H1 (cell line): ENCODE measurements around the gene ANKH. TPM values are rescaled to one million over a fixed set of nuclear protein-coding genes. Genes with fewer than 3 reads are reported as not detected.

ENCODE experiments used
- BACH1 ChIP-seq: IDR thresholded peaks from 2 replicates; pipeline ENCODE4 v1.6.1; 2012; ENCODE audit warnings: low read length, improper control_type of control experiment
- EZH2 ChIP-seq: fragments of 200-600 bp; sonication (generic); IDR thresholded peaks from 2 replicates; pipeline ENCODE4 v1.7.1; 2012; ENCODE audit warnings: low read depth, mild to moderate bottlenecking, moderate library complexity, low read length, inconsistent platforms; ENCODE audit not compliant: severe bottlenecking
- HDAC2 ChIP-seq, 2 experiments: fragments of 300-600 bp in 1 of 2; sonication (generic) in 1 of 2; IDR thresholded peaks; 2 replicates each; pipeline ENCODE4 v1.6.1; 2011 to 2012; ENCODE audit warnings: low read depth in 2 of 2, low read length in 2 of 2, mild to moderate bottlenecking in 2 of 2, moderate library complexity in 2 of 2, borderline replicate concordance in 1 of 2, inconsistent platforms in 1 of 2
- KDM1A ChIP-seq: fragments of 200-600, 300-600 bp; sonication (generic); IDR thresholded peaks from 2 replicates; pipeline ENCODE4 v1.7.1; 2016; ENCODE audit warnings: mild to moderate bottlenecking, low read length, borderline replicate concordance
- RFX5 ChIP-seq: IDR thresholded peaks from 2 replicates; pipeline ENCODE4 v1.6.1; 2011; ENCODE audit warnings: low read depth, low read length, improper control_type of control experiment, borderline replicate concordance
- SAP30 ChIP-seq: fragments of 300-600 bp; sonication (generic); IDR thresholded peaks from 2 replicates; pipeline ENCODE4 v1.7.1; 2012; ENCODE audit warnings: low read length, moderate library complexity, mild to moderate bottlenecking, inconsistent platforms; ENCODE audit not compliant: insufficient read depth, insufficient replicate concordance
- polyA plus RNA-seq, 7 experiments: library from polyadenylated mRNA; depleted of rRNA in 3 of 7; stranded (reverse) in 5 of 7; unstranded in 2 of 7; fragments of >200 nt in 5 of 7; fragments of 200-250 nt in 2 of 7; gene quantifications; 1 replicate in 5 of 7; 2 replicates in 1 of 7; 4 replicates in 1 of 7; pipeline versions ENCODE4 v1.2.1 to v1.2.3, GENCODE V29; 2011 to 2013; ENCODE audit warnings: missing spikeins in 2 of 7, mixed read lengths in 2 of 7
- total RNA-seq: library from RNA; stranded (reverse); fragmentation: NEBNext Ultra II Directional; extraction: Animal tissue kit (Norgen Biotek cat#: 25700); gene quantifications from 2 replicates; pipeline ENCODE4 v1.2.1, GENCODE V29; 2021
- TF ChIP-seq, protein P1 (sequence below): IDR thresholded peaks from 2 replicates; pipeline ENCODE4 v1.6.1; 2012; ENCODE audit warnings: low read length, inconsistent platforms

Gene ANKH
- total and polyA plus RNA-seq, 2 of the 8 experiments (the other 6 are each of a cell fraction or from before 2014, with no cell fraction given): 5.3 to 13.0 TPM

DNA sequence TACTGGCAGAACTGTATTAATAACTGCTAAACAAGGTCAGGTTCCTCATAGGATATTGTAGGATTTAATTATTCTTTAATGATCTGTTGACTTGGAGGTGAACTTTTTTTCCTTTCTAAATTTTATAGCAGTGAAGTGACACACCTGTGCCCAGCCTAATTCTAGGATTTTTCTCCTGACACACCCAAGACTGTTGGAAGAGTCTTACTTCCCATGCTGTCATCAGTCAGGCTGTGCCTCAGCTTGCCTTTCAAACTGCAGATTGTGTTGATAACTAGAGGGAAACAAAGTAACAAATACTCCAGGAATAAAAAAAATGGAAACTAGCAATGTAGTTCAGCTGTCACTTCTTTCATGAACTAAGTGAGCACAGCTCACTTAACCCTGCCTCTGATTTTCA, 185.1 kb downstream of the ANKH start (continued):
- TF ChIP-seq RFX5: no peak
- TF ChIP-seq, protein P1, sequence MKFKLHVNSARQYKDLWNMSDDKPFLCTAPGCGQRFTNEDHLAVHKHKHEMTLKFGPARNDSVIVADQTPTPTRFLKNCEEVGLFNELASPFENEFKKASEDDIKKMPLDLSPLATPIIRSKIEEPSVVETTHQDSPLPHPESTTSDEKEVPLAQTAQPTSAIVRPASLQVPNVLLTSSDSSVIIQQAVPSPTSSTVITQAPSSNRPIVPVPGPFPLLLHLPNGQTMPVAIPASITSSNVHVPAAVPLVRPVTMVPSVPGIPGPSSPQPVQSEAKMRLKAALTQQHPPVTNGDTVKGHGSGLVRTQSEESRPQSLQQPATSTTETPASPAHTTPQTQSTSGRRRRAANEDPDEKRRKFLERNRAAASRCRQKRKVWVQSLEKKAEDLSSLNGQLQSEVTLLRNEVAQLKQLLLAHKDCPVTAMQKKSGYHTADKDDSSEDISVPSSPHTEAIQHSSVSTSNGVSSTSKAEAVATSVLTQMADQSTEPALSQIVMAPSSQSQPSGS: no peak
- TF ChIP-seq HDAC2 (IDR thresholded peaks at IDR 0.05; ENCODE audit: borderline replicate concordance in 1 of 2, low read depth in 2 of 2, low read length in 2 of 2): no peak
- TF ChIP-seq EZH2: no peak
- no peak for TF ChIP-seq KDM1A
- TF ChIP-seq SAP30: no peak
- TF ChIP-seq BACH1: no peak
